ENCODE data around the gene TSHZ2. TPM values are rescaled to one million over a fixed set of nuclear protein-coding genes. Genes with fewer than 3 reads are reported as not detected.

TSHZ2 gene
- total RNA-seq, 1 donor from 2014 or later: 0.06 TPM

- DNase-seq (ENCODE audit: low read depth): no peak
- no peak overlapping the region for H3K4me3 ChIP-seq (ENCODE audit: low read depth, low read length)
- TF ChIP-seq CTCF (conservative IDR thresholded peaks at IDR 0.05; ENCODE audit: low read depth, low read length): no peak
Measured at GRCh38 chr20:53130795-53131194, 158.6 kb downstream of the TSHZ2 start.

GRCh38 chr20:53133125-53133524 lies 161.0 kb downstream of the TSHZ2 start:
- no peak for DNase-seq (ENCODE audit: low read depth)
- no peak for TF ChIP-seq CTCF (conservative IDR thresholded peaks at IDR 0.05; ENCODE audit: low read depth, low read length)
- H3K4me3 ChIP-seq (ENCODE audit: low read depth, low read length): no peak overlapping the region

DNA sequence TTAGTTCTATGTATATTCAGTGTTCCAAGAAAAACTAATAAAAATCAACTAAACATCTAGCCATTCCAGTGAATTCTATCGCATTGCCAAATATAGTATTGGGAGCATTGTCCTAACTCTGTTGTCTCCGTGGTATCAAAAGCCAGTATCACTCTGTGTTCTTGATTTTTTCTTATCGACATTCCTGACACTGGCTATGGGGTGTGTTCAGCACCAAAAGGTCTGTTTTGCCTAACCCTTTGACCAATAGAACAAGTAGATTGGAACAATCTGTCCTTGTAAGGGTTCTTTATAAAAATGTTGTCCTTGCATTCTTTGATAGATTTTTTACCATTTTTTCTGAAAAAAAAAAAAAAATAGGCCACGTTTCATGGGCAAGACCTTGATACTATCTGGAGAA lies 161.5 kb downstream of the TSHZ2 start:
- TF ChIP-seq CTCF (conservative IDR thresholded peaks at IDR 0.05; ENCODE audit: low read depth, low read length): no peak
- no peak for DNase-seq (ENCODE audit: low read depth)
- H3K4me3 ChIP-seq (ENCODE audit: low read depth, low read length): no peak overlapping the region

GRCh38 chr20:53136473-53136872 lies 164.3 kb downstream of the TSHZ2 start:
- no peak for TF ChIP-seq CTCF (conservative IDR thresholded peaks at IDR 0.05; ENCODE audit: low read depth, low read length)
- no peak for DNase-seq (ENCODE audit: low read depth)
- no peak overlapping the region for H3K4me3 ChIP-seq (ENCODE audit: low read depth, low read length)

DNA sequence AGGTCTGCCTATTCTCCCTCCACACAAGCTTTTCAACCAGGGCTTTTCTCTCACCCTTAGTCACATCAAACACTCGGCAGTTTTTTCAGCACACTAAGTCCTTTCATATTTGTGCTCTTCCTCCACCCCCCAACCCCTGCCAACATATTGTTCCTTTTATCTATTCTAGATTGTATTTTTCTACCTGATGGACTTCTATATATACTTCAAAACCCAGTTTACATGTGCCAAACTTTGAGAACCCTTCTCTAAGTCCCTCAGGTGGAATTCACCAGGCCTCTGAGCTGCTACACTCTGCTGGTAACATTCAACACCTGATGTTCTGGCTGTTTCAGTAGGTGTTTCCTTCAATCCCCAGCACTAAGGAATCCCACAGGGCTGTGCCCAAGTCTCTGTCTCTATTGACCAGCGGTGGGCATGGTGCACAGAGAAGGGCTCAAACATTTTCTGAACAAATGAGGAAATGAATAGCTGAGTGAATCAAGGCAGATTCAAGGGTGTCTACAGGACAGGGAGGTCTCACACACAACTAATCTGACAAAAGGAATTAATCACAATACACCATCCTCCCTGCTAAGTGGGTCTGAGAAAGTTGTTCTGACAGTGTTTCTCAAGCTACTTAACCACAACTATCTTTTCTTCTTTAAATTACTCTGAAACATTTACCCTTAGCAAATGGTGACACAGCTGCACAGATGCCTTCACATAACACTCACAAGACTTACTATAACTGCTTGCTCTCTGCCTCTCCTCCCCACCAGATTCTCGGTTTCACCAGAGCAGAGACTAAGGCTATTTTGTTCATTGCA lies 166.5 kb downstream of the TSHZ2 start:
- no peak for DNase-seq (ENCODE audit: low read depth)
- no peak overlapping the region for H3K4me3 ChIP-seq (ENCODE audit: low read depth, low read length)
- no peak for TF ChIP-seq CTCF (conservative IDR thresholded peaks at IDR 0.05; ENCODE audit: low read depth, low read length)

DNA sequence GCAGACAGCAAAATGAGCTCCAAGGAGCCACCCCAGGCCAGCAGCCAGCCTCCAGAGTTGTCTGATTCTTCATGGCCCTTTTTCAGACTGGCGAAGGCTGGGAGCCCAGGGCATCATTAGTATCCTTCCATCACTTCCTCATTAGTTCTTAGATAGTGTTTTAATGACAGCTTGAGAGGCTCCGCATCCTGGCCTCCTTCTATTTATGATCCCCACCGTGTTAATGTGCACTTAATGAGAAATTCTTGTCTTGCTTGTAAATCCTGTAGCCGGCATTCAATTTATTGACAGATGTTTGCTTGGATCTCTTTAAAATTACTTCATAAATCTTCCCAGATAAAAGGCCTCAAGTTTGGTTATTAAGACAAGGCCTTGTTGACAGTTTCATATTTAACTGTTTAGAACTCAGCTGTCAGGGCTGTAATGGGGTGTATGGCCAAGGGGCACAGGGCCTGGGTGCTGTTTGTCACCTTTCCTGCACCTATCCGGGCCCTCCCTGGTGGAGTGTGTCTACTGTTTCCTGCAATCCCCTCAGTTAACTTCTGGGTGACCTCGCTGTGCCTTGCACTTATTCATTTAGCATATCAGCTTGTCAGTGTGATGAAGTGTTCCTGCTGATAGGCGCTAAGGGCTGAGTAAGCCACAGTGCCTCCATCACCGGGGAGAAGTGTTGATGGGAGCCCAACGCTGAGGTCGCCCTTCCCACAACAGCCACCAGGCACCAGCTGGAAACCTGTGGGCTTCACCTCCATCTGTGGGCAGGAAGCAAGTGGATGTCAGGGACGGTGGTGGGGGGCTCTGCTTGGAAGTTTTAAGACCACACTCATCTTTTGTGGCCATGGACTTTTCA lies 169.3 kb downstream of the TSHZ2 start:
- no peak for TF ChIP-seq CTCF (conservative IDR thresholded peaks at IDR 0.05; ENCODE audit: low read depth, low read length)
- no peak for DNase-seq (ENCODE audit: low read depth)
- no peak overlapping the region for H3K4me3 ChIP-seq (ENCODE audit: low read depth, low read length)
